HEK293 (cell line): ENCODE data around the gene CYP27B1.

ENCODE experiments used
- MEIS1 ChIP-seq: sonication (generic); formaldehyde crosslinking; IDR thresholded peaks from 2 replicates; pipeline ENCODE4 v1.8.1; 2022; ENCODE audit warnings: missing genetic modification reagents, mild to moderate bottlenecking, borderline replicate concordance
- MYNN ChIP-seq: fragments of 450-650 bp; formaldehyde crosslinking; IDR thresholded peaks from 2 replicates; pipeline ENCODE4 v1.5.1; 2016; ENCODE audit warnings: missing biosample characterization, missing genetic modification characterization, borderline replicate concordance
- TCF7L2 ChIP-seq: IDR thresholded peaks from 2 replicates; pipeline ENCODE4 v1.6.1; 2011; ENCODE audit warnings: low read depth, mild to moderate bottlenecking, inconsistent platforms, low read length, moderate library complexity, borderline replicate concordance
- ZNF423 ChIP-seq: fragments of 450-650 bp; formaldehyde crosslinking; IDR thresholded peaks from 2 replicates; pipeline ENCODE4 v1.5.1; 2016; ENCODE audit warnings: missing biosample characterization, missing genetic modification characterization
- ZNF610 ChIP-seq: fragments of 450-650 bp; formaldehyde crosslinking; IDR thresholded peaks from 2 replicates; pipeline ENCODE4 v1.5.1; 2016; ENCODE audit warnings: missing biosample characterization, missing genetic modification characterization, borderline replicate concordance
- TF ChIP-seq, protein P1 (sequence below): fragments of 450-650 bp; formaldehyde crosslinking; IDR thresholded peaks from 2 replicates; pipeline ENCODE4 v1.5.1; 2016; ENCODE audit warnings: missing biosample characterization, missing genetic modification characterization
- TF ChIP-seq, protein P2 (sequence below): fragments of 450-650 bp; formaldehyde crosslinking; IDR thresholded peaks from 2 replicates; pipeline ENCODE4 v1.5.1; 2016; ENCODE audit warnings: missing biosample characterization, missing genetic modification characterization
- TF ChIP-seq, protein P3 (sequence below): sonication (generic); formaldehyde crosslinking; IDR thresholded peaks from 2 replicates; pipeline ENCODE4 v1.8.1; 2022; ENCODE audit warnings: mild to moderate bottlenecking, moderate library complexity, missing genetic modification reagents

DNA sequence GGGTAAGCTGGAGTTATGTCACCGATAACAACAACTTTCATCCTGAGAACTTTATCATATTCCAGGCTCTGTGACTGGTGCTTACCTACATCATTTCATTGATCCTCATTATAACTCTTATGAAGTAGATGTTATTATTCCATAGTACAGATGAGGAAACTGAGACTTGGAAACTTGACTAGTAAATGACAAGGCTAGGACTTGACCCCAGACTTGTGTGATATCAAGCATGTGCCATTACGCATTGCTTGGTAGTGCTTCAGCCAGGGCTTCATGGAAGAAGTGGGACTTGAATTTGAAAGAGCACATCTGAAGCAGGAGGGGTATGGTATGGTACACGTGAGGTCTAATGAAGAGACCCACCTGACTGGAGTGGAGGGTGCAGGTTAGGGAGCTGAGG lies 39.8 kb upstream of the CYP27B1 start:
- TF ChIP-seq, protein P1, sequence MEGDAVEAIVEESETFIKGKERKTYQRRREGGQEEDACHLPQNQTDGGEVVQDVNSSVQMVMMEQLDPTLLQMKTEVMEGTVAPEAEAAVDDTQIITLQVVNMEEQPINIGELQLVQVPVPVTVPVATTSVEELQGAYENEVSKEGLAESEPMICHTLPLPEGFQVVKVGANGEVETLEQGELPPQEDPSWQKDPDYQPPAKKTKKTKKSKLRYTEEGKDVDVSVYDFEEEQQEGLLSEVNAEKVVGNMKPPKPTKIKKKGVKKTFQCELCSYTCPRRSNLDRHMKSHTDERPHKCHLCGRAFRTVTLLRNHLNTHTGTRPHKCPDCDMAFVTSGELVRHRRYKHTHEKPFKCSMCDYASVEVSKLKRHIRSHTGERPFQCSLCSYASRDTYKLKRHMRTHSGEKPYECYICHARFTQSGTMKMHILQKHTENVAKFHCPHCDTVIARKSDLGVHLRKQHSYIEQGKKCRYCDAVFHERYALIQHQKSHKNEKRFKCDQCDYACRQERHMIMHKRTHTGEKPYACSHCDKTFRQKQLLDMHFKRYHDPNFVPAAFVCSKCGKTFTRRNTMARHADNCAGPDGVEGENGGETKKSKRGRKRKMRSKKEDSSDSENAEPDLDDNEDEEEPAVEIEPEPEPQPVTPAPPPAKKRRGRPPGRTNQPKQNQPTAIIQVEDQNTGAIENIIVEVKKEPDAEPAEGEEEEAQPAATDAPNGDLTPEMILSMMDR (tag by site-specific recombination), result no peak
- TF ChIP-seq ZNF423 (no peak), MYNN (no peak), ZNF610 (no peak), MEIS1 (CRISPR knock-in tag) (no peak), TCF7L2 (no peak)
- TF ChIP-seq, protein P2, sequence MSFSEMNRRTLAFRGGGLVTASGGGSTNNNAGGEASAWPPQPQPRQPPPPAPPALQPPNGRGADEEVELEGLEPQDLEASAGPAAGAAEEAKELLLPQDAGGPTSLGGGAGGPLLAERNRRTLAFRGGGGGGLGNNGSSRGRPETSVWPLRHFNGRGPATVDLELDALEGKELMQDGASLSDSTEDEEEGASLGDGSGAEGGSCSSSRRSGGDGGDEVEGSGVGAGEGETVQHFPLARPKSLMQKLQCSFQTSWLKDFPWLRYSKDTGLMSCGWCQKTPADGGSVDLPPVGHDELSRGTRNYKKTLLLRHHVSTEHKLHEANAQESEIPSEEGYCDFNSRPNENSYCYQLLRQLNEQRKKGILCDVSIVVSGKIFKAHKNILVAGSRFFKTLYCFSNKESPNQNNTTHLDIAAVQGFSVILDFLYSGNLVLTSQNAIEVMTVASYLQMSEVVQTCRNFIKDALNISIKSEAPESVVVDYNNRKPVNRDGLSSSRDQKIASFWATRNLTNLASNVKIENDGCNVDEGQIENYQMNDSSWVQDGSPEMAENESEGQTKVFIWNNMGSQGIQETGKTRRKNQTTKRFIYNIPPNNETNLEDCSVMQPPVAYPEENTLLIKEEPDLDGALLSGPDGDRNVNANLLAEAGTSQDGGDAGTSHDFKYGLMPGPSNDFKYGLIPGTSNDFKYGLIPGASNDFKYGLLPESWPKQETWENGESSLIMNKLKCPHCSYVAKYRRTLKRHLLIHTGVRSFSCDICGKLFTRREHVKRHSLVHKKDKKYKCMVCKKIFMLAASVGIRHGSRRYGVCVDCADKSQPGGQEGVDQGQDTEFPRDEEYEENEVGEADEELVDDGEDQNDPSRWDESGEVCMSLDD, result no peak
- TF ChIP-seq, protein P3, sequence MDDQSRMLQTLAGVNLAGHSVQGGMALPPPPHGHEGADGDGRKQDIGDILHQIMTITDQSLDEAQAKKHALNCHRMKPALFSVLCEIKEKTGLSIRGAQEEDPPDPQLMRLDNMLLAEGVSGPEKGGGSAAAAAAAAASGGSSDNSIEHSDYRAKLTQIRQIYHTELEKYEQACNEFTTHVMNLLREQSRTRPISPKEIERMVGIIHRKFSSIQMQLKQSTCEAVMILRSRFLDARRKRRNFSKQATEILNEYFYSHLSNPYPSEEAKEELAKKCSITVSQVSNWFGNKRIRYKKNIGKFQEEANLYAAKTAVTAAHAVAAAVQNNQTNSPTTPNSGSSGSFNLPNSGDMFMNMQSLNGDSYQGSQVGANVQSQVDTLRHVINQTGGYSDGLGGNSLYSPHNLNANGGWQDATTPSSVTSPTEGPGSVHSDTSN (CRISPR knock-in tag), result no peak
